NB4 (cell line): ENCODE data around the gene HPCAL1.
A peak's percentile ranks its signal among the peaks of the same experiment; 100 is the strongest.

ENCODE experiments used
- DNase-seq: peaks from one replicate; pipeline ENCODE4 v3.0.0; 2010; ENCODE audit warnings: low read depth
- H3K4me3 ChIP-seq: one replicate; pipeline ENCODE4 v1.5.1; 2011; ENCODE audit warnings: mild to moderate bottlenecking, low read depth, low read length, moderate library complexity
- CTCF ChIP-seq: IDR thresholded peaks from one replicate; pipeline ENCODE4 v1.5.1; 2012; ENCODE audit warnings: low read depth, low read length
- MAX ChIP-seq: IDR thresholded peaks from 2 replicates; pipeline ENCODE4 v1.6.1; 2011; ENCODE audit warnings: low read depth, low read length
- MYC ChIP-seq: IDR thresholded peaks from 2 replicates; pipeline ENCODE4 v1.6.1; 2011; ENCODE audit warnings: low read depth, low read length
- POLR2A ChIP-seq: IDR thresholded peaks from 2 replicates; pipeline ENCODE4 v1.6.1; 2011; ENCODE audit warnings: mild to moderate bottlenecking; ENCODE audit not compliant: insufficient read length; ENCODE audit errors: extremely low read depth

Gene HPCAL1

GRCh38 chr2:10345813-10346212, 43.1 kb downstream of the HPCAL1 start:
- DNase-seq = no peak
- TF ChIP-seq MAX (no peak), MYC (no peak), POLR2A (no peak), CTCF (no peak)
- no peak overlapping the region for H3K4me3 ChIP-seq

GRCh38 chr2:10346929-10347561, 44.3 kb downstream of the HPCAL1 start:
- no peak for DNase-seq
- no peak for TF ChIP-seq CTCF
- TF ChIP-seq POLR2A = no peak
- no peak for TF ChIP-seq MYC
- TF ChIP-seq MAX = no peak
- H3K4me3 ChIP-seq = no peak overlapping the region

GRCh38 chr2:10347562-10347948, 44.9 kb downstream of the HPCAL1 start:
- H3K4me3 ChIP-seq = no peak overlapping the region

GRCh38 chr2:10348891-10349290, 46.2 kb downstream of the HPCAL1 start:
- no peak for DNase-seq
- no peak overlapping the region for H3K4me3 ChIP-seq
- TF ChIP-seq CTCF = no peak
- no peak for TF ChIP-seq MYC
- no peak for TF ChIP-seq POLR2A
- no peak for TF ChIP-seq MAX

More at GRCh38 chr2:10347562-10347948, 44.9 kb downstream of the HPCAL1 start:
- TF ChIP-seq MAX (no peak), CTCF (no peak), MYC (no peak), POLR2A (no peak)
- no peak for DNase-seq

- TF ChIP-seq MYC = no peak
- no peak for TF ChIP-seq MAX
- H3K4me3 ChIP-seq = no peak overlapping the region
- no peak for DNase-seq
Observed at GRCh38 chr2:10350761-10351160, 48.1 kb downstream of the HPCAL1 start.

- no peak overlapping the region for H3K4me3 ChIP-seq
- peak; percentile 40 for DNase-seq
- TF ChIP-seq MAX = no peak
Observed at GRCh38 chr2:10352361-10352760, 49.7 kb downstream of the HPCAL1 start.

GRCh38 chr2:10352972-10353371, 50.3 kb downstream of the HPCAL1 start:
- DNase-seq = no peak
- TF ChIP-seq MYC = no peak
- TF ChIP-seq CTCF = no peak
- TF ChIP-seq MAX = no peak
- TF ChIP-seq POLR2A = no peak
- H3K4me3 ChIP-seq = no peak overlapping the region
